Neural progenitor cell (in vitro differentiated cells): Measurements from ENCODE around the gene SLAMF7.

Experiments
- EZH2 ChIP-seq: fragments of 200-600 bp; sonication (generic); IDR thresholded peaks from 2 replicates; pipeline ENCODE4 v1.6.1; 2017; ENCODE audit warnings: antibody characterized with exemption, mild to moderate bottlenecking, moderate library complexity
- TF ChIP-seq, protein P1 (sequence below): fragments of 200-600 bp; sonication (generic); IDR thresholded peaks from 2 replicates; pipeline ENCODE4 v1.5.1; 2017; ENCODE audit warnings: antibody characterized with exemption, mild to moderate bottlenecking

DNA sequence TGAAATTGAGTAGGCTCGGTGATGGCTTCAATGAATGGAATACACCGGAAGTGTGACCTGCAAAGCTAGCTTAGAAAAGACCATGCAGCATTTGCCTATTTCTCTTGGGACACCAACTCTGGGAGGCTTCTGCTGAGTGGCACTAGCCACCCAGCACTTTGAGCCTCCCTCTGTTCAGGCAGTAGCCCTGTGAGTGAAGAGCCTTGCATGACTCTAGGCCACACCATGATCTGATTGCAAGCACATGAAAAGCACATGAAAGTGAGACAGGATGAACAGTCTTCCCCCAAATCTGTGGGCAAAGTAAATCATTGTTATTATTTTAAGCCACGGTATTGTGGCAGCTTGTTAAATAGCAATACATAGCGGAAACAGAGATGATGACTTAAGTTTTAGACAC, 30.2 kb upstream of the SLAMF7 start:
- TF ChIP-seq, protein P1, sequence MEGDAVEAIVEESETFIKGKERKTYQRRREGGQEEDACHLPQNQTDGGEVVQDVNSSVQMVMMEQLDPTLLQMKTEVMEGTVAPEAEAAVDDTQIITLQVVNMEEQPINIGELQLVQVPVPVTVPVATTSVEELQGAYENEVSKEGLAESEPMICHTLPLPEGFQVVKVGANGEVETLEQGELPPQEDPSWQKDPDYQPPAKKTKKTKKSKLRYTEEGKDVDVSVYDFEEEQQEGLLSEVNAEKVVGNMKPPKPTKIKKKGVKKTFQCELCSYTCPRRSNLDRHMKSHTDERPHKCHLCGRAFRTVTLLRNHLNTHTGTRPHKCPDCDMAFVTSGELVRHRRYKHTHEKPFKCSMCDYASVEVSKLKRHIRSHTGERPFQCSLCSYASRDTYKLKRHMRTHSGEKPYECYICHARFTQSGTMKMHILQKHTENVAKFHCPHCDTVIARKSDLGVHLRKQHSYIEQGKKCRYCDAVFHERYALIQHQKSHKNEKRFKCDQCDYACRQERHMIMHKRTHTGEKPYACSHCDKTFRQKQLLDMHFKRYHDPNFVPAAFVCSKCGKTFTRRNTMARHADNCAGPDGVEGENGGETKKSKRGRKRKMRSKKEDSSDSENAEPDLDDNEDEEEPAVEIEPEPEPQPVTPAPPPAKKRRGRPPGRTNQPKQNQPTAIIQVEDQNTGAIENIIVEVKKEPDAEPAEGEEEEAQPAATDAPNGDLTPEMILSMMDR: no peak
- TF ChIP-seq EZH2: no peak
